ENCODE data around the gene CHRM4. TPM values are rescaled to one million over a fixed set of nuclear protein-coding genes. Genes with fewer than 3 reads are reported as not detected.

The CHRM4 gene
- total and polyA plus RNA-seq, 2 of the 13 experiments (the other 11 are each of a cell fraction or from before 2014, with no cell fraction given) = 0.13 to 0.21 TPM

DNA sequence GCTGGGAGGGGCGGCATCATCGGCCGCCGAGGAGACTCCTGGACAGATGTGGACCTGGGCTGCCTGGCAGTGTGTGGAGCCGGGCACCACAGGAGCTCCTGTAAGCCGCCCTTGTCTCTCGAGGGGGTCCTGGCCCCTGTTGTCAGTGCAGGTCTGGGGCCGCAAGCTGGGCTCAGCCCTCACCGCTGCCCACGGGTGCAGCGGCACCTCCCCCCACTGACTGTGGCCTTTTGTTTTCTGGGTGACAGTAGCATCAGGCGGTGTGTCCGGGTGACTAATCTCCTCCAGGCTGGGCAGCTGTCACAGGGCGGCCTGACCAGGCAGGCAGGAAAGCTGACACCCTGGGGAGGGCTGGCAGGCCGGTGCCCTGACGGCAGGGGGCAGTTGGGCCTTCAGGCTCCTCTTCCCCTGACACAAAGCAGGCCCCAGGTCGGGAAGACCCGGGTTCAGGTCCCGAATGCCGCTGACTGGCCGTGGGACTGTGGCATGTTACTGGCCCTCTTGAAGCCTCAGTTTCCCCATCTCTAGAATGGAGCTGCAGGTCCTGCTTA is 28.0 kb downstream of the CHRM4 start:
- Histone ChIP-seq H3K4me1 (ENCODE audit: insufficient read depth, low read length) (peaks cover 14% of the 10 kb centered on the region), H3K27me3 (ENCODE audit: control insufficient read depth in 1 of 2, insufficient read depth in 2 of 2, low read length in 2 of 2) (no peaks in the 10 kb centered on the region), H4K20me1 (ENCODE audit: insufficient read depth, low read length) (no peaks in the 10 kb centered on the region), H3K4me2 (ENCODE audit: low read depth, low read length) (no peak overlapping the region), H3K9ac (ENCODE audit: insufficient read depth, low read depth, low read length) (no peak overlapping the region), H3K4me3 (replicated peaks in 1 of 3; ENCODE audit: insufficient read depth in 1 of 3, low read depth in 2 of 3, low read length in 3 of 3) (no peak overlapping the region), H3K79me2 (ENCODE audit: insufficient read depth, low read length) (no peaks in the 10 kb centered on the region), H2AFZ (ENCODE audit: low read length) (no peak overlapping the region), H3K36me3 (replicated peaks in 1 of 2; ENCODE audit: control insufficient read depth in 1 of 2, insufficient read depth in 2 of 2, low read length in 2 of 2) (peaks cover 0 to 9% of the 10 kb centered on the region in 2 experiments; a peak in 2 of 5 replicates), H3K27ac (ENCODE audit: extremely low read length, insufficient read depth, low read length) (no peak overlapping the region), H3K9me3 (ENCODE audit: low read length) (no peaks in the 10 kb centered on the region)
- intact Hi-C loops (cut with micrococcal nuclease; ENCODE audit: unreplicated experiment) (no loop called here), in situ Hi-C loops (cut with HindIII; ENCODE audit: extremely low pct_ligation_motif_present, low pct_unique_long_range_greater_than_20kb) (no loop called here)
- CTCF ChIA-PET (ENCODE audit: low intra/inter-chr PET ratio, low total read pairs) = no interaction called here
- no TSS peak for BruUV-seq (replicated peaks)
- TF ChIP-seq, protein P1, sequence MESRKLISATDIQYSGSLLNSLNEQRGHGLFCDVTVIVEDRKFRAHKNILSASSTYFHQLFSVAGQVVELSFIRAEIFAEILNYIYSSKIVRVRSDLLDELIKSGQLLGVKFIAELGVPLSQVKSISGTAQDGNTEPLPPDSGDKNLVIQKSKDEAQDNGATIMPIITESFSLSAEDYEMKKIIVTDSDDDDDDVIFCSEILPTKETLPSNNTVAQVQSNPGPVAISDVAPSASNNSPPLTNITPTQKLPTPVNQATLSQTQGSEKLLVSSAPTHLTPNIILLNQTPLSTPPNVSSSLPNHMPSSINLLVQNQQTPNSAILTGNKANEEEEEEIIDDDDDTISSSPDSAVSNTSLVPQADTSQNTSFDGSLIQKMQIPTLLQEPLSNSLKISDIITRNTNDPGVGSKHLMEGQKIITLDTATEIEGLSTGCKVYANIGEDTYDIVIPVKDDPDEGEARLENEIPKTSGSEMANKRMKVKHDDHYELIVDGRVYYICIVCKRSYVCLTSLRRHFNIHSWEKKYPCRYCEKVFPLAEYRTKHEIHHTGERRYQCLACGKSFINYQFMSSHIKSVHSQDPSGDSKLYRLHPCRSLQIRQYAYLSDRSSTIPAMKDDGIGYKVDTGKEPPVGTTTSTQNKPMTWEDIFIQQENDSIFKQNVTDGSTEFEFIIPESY (CRISPR knock-in tag; IDR thresholded peaks at IDR 0.05) = peak; percentile 78
- TF ChIP-seq ZNF629 (CRISPR knock-in tag; conservative IDR thresholded peaks at IDR 0.05) (peak; percentile 56), AGO2 (optimal IDR thresholded peaks at IDR 0.05; ENCODE audit: low read depth, low read length) (peak; percentile 66), KDM5B (CRISPR knock-in tag; IDR thresholded peaks at IDR 0.05; ENCODE audit: borderline replicate concordance) (no peak), LCORL (IDR thresholded peaks at IDR 0.05) (no peak), LCORL (CRISPR knock-in tag; IDR thresholded peaks at IDR 0.05) (no peak)
- TF ChIP-seq, protein P2, sequence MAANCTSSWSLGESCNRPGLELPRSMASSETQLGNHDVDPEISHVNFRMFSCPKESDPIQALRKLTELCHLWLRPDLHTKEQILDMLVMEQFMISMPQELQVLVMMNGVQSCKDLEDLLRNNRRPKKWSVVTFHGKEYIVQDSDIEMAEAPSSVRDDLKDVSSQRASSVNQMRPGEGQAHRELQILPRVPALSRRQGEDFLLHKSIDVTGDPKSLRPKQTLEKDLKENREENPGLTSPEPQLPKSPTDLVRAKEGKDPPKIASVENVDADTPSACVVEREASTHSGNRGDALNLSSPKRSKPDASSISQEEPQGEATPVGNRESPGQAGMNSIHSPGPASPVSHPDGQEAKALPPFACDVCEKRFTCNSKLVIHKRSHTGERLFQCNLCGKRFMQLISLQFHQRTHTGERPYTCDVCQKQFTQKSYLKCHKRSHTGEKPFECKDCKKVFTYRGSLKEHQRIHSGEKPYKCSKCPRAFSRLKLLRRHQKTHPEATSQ (CRISPR knock-in tag; IDR thresholded peaks at IDR 0.05; ENCODE audit: borderline replicate concordance) = no peak
- DNase-seq (ENCODE audit: low spot score) (no peak), FAIRE-seq (no peak), ATAC-seq (no peak)
- POLR2A ChIA-PET = interaction anchor here (0.5 kb wide), 1 partner anchor 122 kb away, joined by 3 read pairs; no protein-coding TSS in a partner anchor
- no CpG with 5 or more reads among the region's 21 CpGs for WGBS (ENCODE audit: low lambda C conversion rate)
